K562 (cell line): ENCODE data around the gene DNAJC18. TPM values are rescaled to one million over a fixed set of nuclear protein-coding genes. Genes with fewer than 3 reads are reported as not detected.

ENCODE experiments used
- ATAC-seq: fragments of 200-7000 bp; cut with Tn5 transposase; 3 replicates; pipeline ENCODE4 v1.9.1; 2020; ENCODE audit warnings: moderate library complexity
- BruUV-seq: library from RNA; stranded (reverse); fragments of 400-500 nt; replicated peaks from 2 replicates; lab custom pipeline; 2021; lab: Mats Ljungman, UMichigan
- CTCF ChIA-PET: fragments of 300-600 bp; formaldehyde crosslinking; extraction: SDS; loops from one replicate; lab custom pipeline; 2021; ENCODE audit warnings: low intra/inter-chr PET ratio; lab: Yijun Ruan, JAX
- POLR2A ChIA-PET: fragments of 300-600, 350-650 bp; sonication (Branson Sonifier 250); formaldehyde crosslinking; extraction: SDS; loops from one replicate; lab custom pipeline; 2021; ENCODE audit warnings: antibody characterized with exemption, inconsistent platforms; lab: Yijun Ruan, JAX
- DNase-seq, 4 experiments: peaks; one replicate each; pipeline versions ENCODE4 v3.0.0 to v3.0.0-alpha.2; 2011 to 2018; ENCODE audit warnings: low spot score in 3 of 4, mixed read lengths in 3 of 4; ENCODE audit errors: extremely low read depth in 1 of 4
- FAIRE-seq: peaks from 2 replicates; lab custom pipeline; 2011; peaks lifted over from hg19 to GRCh38; lab: Jason Lieb, UNC
- H2AFZ ChIP-seq: 2 replicates; pipeline ENCODE4 v1.6.0; 2011; ENCODE audit warnings: low read depth, low read length, control low read depth, inconsistent platforms
- H3K27ac ChIP-seq: fragments of 200-600 bp; 3 replicates; pipeline ENCODE4 v1.8.0; 2011; ENCODE audit warnings: low read depth, mild to moderate bottlenecking, control low read depth, inconsistent platforms, low read length, moderate library complexity, mixed read lengths; ENCODE audit errors: extremely low read depth
- H3K27me3 ChIP-seq, 2 experiments: fragments of 300-600 bp in 1 of 2; 2 replicates in 1 of 2; 3 replicates in 1 of 2; pipeline versions ENCODE4 v1.6.0 to v1.8.0; 2011; ENCODE audit warnings: inconsistent platforms in 2 of 2, low read length in 2 of 2, mild to moderate bottlenecking in 1 of 2, mixed read lengths in 1 of 2, moderate library complexity in 1 of 2; ENCODE audit not compliant: control insufficient read depth in 2 of 2, insufficient read depth in 2 of 2
- H3K36me3 ChIP-seq: fragments of 300-600 bp; 3 replicates; pipeline ENCODE4 v1.8.0; 2011; ENCODE audit warnings: mild to moderate bottlenecking, low read length, inconsistent platforms; ENCODE audit not compliant: control insufficient read depth, insufficient read depth
- H3K4me1 ChIP-seq, 2 experiments: fragments of 200-600 bp in 1 of 2; replicated peaks in 1 of 2; 2 replicates in 1 of 2; 3 replicates in 1 of 2; pipeline versions ENCODE4 v1.5.1 to v1.8.0; 2011; ENCODE audit warnings: inconsistent platforms in 2 of 2, low read length in 2 of 2, mild to moderate bottlenecking in 1 of 2, mixed read lengths in 1 of 2, moderate library complexity in 1 of 2; ENCODE audit not compliant: control insufficient read depth in 2 of 2, insufficient read depth in 2 of 2
- H3K4me2 ChIP-seq: 2 replicates; pipeline ENCODE4 v1.6.1; 2011; ENCODE audit warnings: low read length, control low read depth, inconsistent platforms, mixed read lengths; ENCODE audit not compliant: insufficient read depth
- H3K4me3 ChIP-seq: fragments of 200-600 bp; sonication (generic), shearing (Covaris generic); 2 replicates; pipeline ENCODE4 v1.5.1; 2016; ENCODE audit warnings: control low read depth, inconsistent platforms
- H3K79me2 ChIP-seq: fragments of 200-600 bp; 3 replicates; pipeline ENCODE4 v1.8.0; 2011; ENCODE audit warnings: low read length, inconsistent platforms; ENCODE audit not compliant: control insufficient read depth, insufficient read depth
- H3K9ac ChIP-seq, 2 experiments: 2 replicates each; pipeline versions ENCODE4 v1.6.0 to v1.6.1; 2011; ENCODE audit warnings: low read depth in 2 of 2, low read length in 2 of 2, control low read depth in 1 of 2, inconsistent platforms in 1 of 2, mild to moderate bottlenecking in 1 of 2, mixed read lengths in 1 of 2; ENCODE audit not compliant: insufficient read depth in 1 of 2
- H3K9me1 ChIP-seq: one replicate; pipeline ENCODE4 v1.6.0; 2011; ENCODE audit warnings: inconsistent platforms, mild to moderate bottlenecking, low read length, moderate library complexity; ENCODE audit not compliant: control insufficient read depth, insufficient read depth
- H3K9me3 ChIP-seq: replicated peaks from 2 replicates; pipeline ENCODE4 v1.5.1; 2011; ENCODE audit warnings: low read depth, low read length, inconsistent platforms; ENCODE audit not compliant: control insufficient read depth, insufficient read depth
- H4K20me1 ChIP-seq: replicated peaks from 2 replicates; pipeline ENCODE4 v1.6.1; 2011; ENCODE audit warnings: low read length, inconsistent platforms, mixed read lengths; ENCODE audit not compliant: control insufficient read depth, insufficient read depth
- CCAR2 ChIP-seq: fragments of 200-400 bp; formaldehyde crosslinking; IDR thresholded peaks from 2 replicates; pipeline ENCODE4 v1.6.1; 2017; ENCODE audit warnings: mild to moderate bottlenecking, low read depth, low read length
- CCNT2 ChIP-seq: IDR thresholded peaks from 2 replicates; pipeline ENCODE4 v1.6.1; 2011; ENCODE audit warnings: borderline replicate concordance, low read depth, mild to moderate bottlenecking, moderate library complexity, mixed read lengths, low read length; ENCODE audit not compliant: insufficient read length; ENCODE audit errors: extremely low read depth
- DIDO1 ChIP-seq: fragments of 450-650 bp; IDR thresholded peaks from 2 replicates; pipeline ENCODE4 v1.6.1; 2016; ENCODE audit warnings: low read depth, missing biosample characterization, missing genetic modification characterization
- ETV6 ChIP-seq, 3 experiments: fragments of 150-350 bp in 1 of 3; sonication (generic) in 1 of 3; formaldehyde crosslinking in 1 of 3; IDR thresholded peaks; 2 replicates each; pipeline versions ENCODE4 v1.6.1 to v1.8.0; 2014 to 2022; ENCODE audit warnings: borderline replicate concordance in 2 of 3, low read depth in 2 of 3, antibody characterized with exemption in 1 of 3, low read length in 1 of 3, mild to moderate bottlenecking in 1 of 3, missing genetic modification reagents in 1 of 3
- MYC ChIP-seq, 2 experiments: fragments of 250-450 bp in 1 of 2; sonication (Bioruptor Pico) in 1 of 2; IDR thresholded peaks; 2 replicates each; pipeline versions ENCODE4 v1.5.1 to v1.6.1; 2012 to 2021; ENCODE audit warnings: low read depth in 2 of 2, borderline replicate concordance in 1 of 2, improper control_type of control experiment in 1 of 2, low read length in 1 of 2, mild to moderate bottlenecking in 1 of 2, moderate library complexity in 1 of 2
- POLR2AphosphoS5 ChIP-seq: IDR thresholded peaks from 2 replicates; pipeline ENCODE4 v1.6.1; 2011; ENCODE audit warnings: mild to moderate bottlenecking, low read depth, low read length, moderate library complexity; ENCODE audit not compliant: control insufficient read depth, insufficient read depth
- RBM14 ChIP-seq: fragments of 200-400 bp; formaldehyde crosslinking; IDR thresholded peaks from 2 replicates; pipeline ENCODE4 v1.6.1; 2018; ENCODE audit warnings: low read depth, mild to moderate bottlenecking, low read length, moderate library complexity, borderline replicate concordance; ENCODE audit not compliant: insufficient read depth
- SMARCB1 ChIP-seq: IDR thresholded peaks from 2 replicates; pipeline ENCODE4 v1.6.1; 2011; ENCODE audit warnings: improper control_type of control experiment, low read depth; ENCODE audit not compliant: insufficient read length
- TBP ChIP-seq: optimal IDR thresholded peaks from 2 replicates; pipeline ENCODE3; 2011; ENCODE audit warnings: low read depth, low read length, improper control_type of control experiment
- TCF3 ChIP-seq: sonication (generic); formaldehyde crosslinking; IDR thresholded peaks from 2 replicates; pipeline ENCODE4 v1.4.0; 2020; ENCODE audit warnings: mild to moderate bottlenecking, missing genetic modification reagents
- ZNF445 ChIP-seq: fragments of 250-450 bp; sonication (Bioruptor Pico); IDR thresholded peaks from 2 replicates; pipeline ENCODE4 v1.4.0; 2020; ENCODE audit warnings: low read depth, mild to moderate bottlenecking, moderate library complexity
- WGBS: fragments of 100-300 bp; shearing (Covaris generic); methylation state at CpG from one replicate; pipeline ENCODE4 v1.1.6; 2016; ENCODE audit warnings: low coverage, mixed read lengths; ENCODE audit not compliant: insufficient coverage; ENCODE audit errors: missing lambda C conversion rate; 5-methylcytosine and 5-hydroxymethylcytosine counted together
- in situ Hi-C: fragments of 300-500 bp; cut with MboI; formaldehyde crosslinking; loops from 4 replicates; pipeline ENCODE4 v1.15.0; 2018; ENCODE audit warnings: inconsistent platforms, mixed read lengths
- intact Hi-C: fragments of 100-400 bp; cut with micrococcal nuclease; formaldehyde crosslinking; loops from 2 replicates; pipeline ENCODE4 v1.14.2; 2022
- polyA plus RNA-seq, 8 experiments: library from polyadenylated mRNA; depleted of rRNA in 4 of 8; stranded (reverse) in 5 of 8; unstranded in 3 of 8; fragments of >200 nt; fragmentation: Nextera tagmentation in 2 of 8; fragmentation: Illumina TruSeq in 1 of 8; extraction: Ambion mirVana in 2 of 8; extraction: Trizol in 1 of 8; gene quantifications; 2 replicates each; pipeline versions ENCODE4 v1.2.1 to v1.2.3, GENCODE V29; 2011 to 2014; ENCODE audit warnings: inconsistent platforms in 1 of 8, missing spikeins in 1 of 8
- total RNA-seq, 7 experiments: library from RNA; depleted of rRNA in 6 of 7; stranded (reverse); fragments of >200 nt in 6 of 7; fragmentation: Illumina TruSeq in 2 of 7; extraction: Trizol in 2 of 7; gene quantifications; 2 replicates each; pipeline versions ENCODE4 v1.2.1 to v1.2.3, GENCODE V29; 2011 to 2021; ENCODE audit warnings: low replicate concordance in 1 of 7
- TF ChIP-seq, protein P1 (sequence below): fragments of 250-450 bp; sonication (Bioruptor Pico); IDR thresholded peaks from 2 replicates; pipeline ENCODE4 v1.4.0; 2020
- TF ChIP-seq, protein P2 (sequence below), 2 experiments: fragments of 450-650 bp in 1 of 2; sonication (generic) in 1 of 2; formaldehyde crosslinking in 1 of 2; IDR thresholded peaks in 1 of 2; conservative IDR thresholded peaks in 1 of 2; 2 replicates each; pipeline versions ENCODE4 v1.6.1 to v1.8.1; 2016 to 2023; ENCODE audit warnings: mild to moderate bottlenecking in 2 of 2, moderate library complexity in 2 of 2, inconsistent platforms in 1 of 2, missing genetic modification reagents in 1 of 2
- TF ChIP-seq, protein P3 (sequence below): sonication (generic); formaldehyde crosslinking; IDR thresholded peaks from 2 replicates; pipeline ENCODE4 v1.9.0; 2022; ENCODE audit warnings: mild to moderate bottlenecking, missing genetic modification reagents
- TF ChIP-seq, protein P4 (sequence below): fragments of 250-450 bp; sonication (Bioruptor Pico); IDR thresholded peaks from 2 replicates; pipeline ENCODE4 v1.5.0; 2021

Gene DNAJC18
- total and polyA plus RNA-seq, 9 of the 15 experiments (the other 6 are each of a cell fraction or from before 2014, with no cell fraction given) = 1.5 to 13.3 (median 7.5) TPM

DNA sequence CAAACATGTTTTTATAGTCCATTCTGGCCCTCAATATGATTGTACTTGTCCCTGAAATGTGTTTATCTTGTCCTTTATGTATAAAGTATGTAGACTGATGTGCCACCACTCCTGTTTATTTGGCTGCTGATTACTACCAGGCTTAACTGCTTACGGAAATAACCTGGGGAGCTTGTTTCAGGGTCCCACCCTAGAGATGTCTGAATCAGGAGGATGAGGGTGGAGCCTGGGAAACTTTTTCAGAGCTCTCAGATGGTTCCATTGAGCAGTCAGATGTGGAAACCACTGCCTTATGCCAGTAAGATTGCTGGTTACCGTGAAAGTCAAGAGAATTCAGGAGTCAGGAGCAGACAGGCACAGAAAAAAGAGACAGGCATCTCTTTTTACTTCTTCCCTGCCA is 75.4 kb downstream of the DNAJC18 start:
- H3K27ac ChIP-seq = no peak overlapping the region
- H3K27me3 ChIP-seq = no peaks in the 10 kb centered on the region
- no peak for FAIRE-seq
- H3K4me1 ChIP-seq = no peaks in the 10 kb centered on the region
- no TSS peak for BruUV-seq
- no peak overlapping the region for H2AFZ ChIP-seq
- no peak overlapping the region for H3K4me3 ChIP-seq
- peaks cover 32% of the 10 kb centered on the region for H3K79me2 ChIP-seq
- no peak overlapping the region for H3K9ac ChIP-seq
- H3K36me3 ChIP-seq = peaks cover 53% of the 10 kb centered on the region
- no peak for DNase-seq
- ATAC-seq = no peak
- no peaks in the 10 kb centered on the region for H3K9me1 ChIP-seq
- in situ Hi-C loops = no loop called here
- H3K4me2 ChIP-seq = no peak overlapping the region
- CTCF ChIA-PET = no interaction called here
- POLR2A ChIA-PET = interaction anchor here (1.5 kb wide), 1 partner anchor 18 kb away, joined by 6 read pairs; no protein-coding TSS in a partner anchor
- intact Hi-C loops = no loop called here
- no peaks in the 10 kb centered on the region for H3K9me3 ChIP-seq
- peaks cover 4% of the 10 kb centered on the region; the same call in 1 of the 2 replicates for H4K20me1 ChIP-seq
- WGBS = 89% methylated on average over 2 of the region's 2 CpGs
- TF ChIP-seq, protein P1, sequence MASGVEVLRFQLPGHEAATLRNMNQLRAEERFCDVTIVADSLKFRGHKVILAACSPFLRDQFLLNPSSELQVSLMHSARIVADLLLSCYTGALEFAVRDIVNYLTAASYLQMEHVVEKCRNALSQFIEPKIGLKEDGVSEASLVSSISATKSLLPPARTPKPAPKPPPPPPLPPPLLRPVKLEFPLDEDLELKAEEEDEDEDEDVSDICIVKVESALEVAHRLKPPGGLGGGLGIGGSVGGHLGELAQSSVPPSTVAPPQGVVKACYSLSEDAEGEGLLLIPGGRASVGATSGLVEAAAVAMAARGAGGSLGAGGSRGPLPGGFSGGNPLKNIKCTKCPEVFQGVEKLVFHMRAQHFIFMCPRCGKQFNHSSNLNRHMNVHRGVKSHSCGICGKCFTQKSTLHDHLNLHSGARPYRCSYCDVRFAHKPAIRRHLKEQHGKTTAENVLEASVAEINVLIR (CRISPR knock-in tag) = no peak
- TF ChIP-seq, protein P2, sequence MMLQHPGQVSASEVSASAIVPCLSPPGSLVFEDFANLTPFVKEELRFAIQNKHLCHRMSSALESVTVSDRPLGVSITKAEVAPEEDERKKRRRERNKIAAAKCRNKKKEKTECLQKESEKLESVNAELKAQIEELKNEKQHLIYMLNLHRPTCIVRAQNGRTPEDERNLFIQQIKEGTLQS (IDR thresholded peaks at IDR 0.05) = no peak
- TF ChIP-seq, protein P2 (CRISPR knock-in tag; conservative IDR thresholded peaks at IDR 0.05) = no peak
- TF ChIP-seq CCAR2 (no peak), ETV6 (IDR thresholded peaks at IDR 0.05; ENCODE audit: borderline replicate concordance in 1 of 2, low read depth in 2 of 2, low read length in 1 of 2) (no peak), ETV6 (CRISPR knock-in tag; IDR thresholded peaks at IDR 0.05; ENCODE audit: borderline replicate concordance) (no peak), CCNT2 (no peak), MYC (IDR thresholded peaks at IDR 0.05; ENCODE audit: low read depth, low read length) (no peak), MYC (CRISPR knock-in tag; IDR thresholded peaks at IDR 0.05; ENCODE audit: borderline replicate concordance, low read depth) (no peak), TBP (no peak), TCF3 (no peak), POLR2AphosphoS5 (no peak), ZNF445 (no peak), DIDO1 (no peak), RBM14 (no peak), SMARCB1 (no peak)
- TF ChIP-seq, protein P3, sequence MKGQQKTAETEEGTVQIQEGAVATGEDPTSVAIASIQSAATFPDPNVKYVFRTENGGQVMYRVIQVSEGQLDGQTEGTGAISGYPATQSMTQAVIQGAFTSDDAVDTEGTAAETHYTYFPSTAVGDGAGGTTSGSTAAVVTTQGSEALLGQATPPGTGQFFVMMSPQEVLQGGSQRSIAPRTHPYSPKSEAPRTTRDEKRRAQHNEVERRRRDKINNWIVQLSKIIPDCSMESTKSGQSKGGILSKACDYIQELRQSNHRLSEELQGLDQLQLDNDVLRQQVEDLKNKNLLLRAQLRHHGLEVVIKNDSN (CRISPR knock-in tag) = no peak
- TF ChIP-seq, protein P4, sequence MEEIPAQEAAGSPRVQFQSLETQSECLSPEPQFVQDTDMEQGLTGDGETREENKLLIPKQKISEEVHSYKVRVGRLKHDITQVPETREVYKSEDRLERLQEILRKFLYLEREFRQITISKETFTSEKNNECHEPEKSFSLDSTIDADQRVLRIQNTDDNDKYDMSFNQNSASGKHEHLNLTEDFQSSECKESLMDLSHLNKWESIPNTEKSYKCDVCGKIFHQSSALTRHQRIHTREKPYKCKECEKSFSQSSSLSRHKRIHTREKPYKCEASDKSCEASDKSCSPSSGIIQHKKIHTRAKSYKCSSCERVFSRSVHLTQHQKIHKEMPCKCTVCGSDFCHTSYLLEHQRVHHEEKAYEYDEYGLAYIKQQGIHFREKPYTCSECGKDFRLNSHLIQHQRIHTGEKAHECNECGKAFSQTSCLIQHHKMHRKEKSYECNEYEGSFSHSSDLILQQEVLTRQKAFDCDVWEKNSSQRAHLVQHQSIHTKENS (CRISPR knock-in tag) = no peak
